ENCODE data around the gene MYOZ3. TPM values are rescaled to one million over a fixed set of nuclear protein-coding genes. Genes with fewer than 3 reads are reported as not detected.

The MYOZ3 gene
- total RNA-seq, 1 donor from 2014 or later = 51.5 TPM

GRCh38 chr5:150627731-150628545, 33.1 kb upstream of the MYOZ3 start:
- no peak for DNase-seq

GRCh38 chr5:150628936-150629485, 32.0 kb upstream of the MYOZ3 start:
- DNase-seq = no peak

GRCh38 chr5:150630016-150630415, 31.0 kb upstream of the MYOZ3 start:
- DNase-seq = no peak

DNA sequence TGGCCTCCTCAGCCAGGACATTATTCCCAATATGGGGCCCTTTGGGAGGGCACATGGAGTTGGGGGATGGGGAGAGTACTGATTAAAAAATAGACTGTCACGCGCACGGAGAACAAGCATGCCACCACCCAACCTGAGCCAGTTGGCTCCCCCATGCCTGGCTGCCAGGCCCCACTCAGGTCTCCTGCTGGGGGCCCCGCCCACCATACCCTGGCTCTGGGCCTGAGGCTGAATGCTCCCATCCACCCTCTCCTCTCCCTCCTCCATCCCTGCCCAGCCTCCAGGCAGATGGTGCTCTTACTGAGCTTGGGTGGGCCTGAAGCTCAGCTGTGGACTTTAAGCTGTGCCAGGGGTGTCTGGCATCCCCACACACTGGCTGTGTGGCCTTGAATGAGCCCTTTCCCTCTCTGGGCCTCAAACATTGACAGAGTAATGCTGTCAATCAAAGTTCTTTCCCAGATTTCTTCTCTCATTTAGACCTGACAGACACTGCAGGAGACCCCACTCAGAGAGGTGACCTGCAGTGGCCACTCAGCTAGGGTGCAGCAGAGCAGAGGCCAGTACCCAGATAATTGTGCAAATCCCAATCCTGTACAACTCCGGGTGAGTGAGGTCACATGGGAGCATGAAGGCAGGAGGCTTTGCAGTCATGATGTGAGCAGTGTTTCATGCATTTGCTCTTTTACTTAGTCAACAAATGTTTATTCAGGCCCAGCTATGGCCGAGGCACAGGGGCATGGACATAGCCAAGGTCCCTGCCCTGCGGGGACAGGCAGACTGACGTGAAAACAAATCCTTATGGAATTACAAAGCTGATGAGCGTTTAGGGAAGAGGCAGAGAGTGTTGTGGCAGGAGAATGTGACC, 30.4 kb upstream of the MYOZ3 start:
- DNase-seq = peak; percentile 71

- DNase-seq = no peak
Measured at GRCh38 chr5:150631326-150631701, 29.7 kb upstream of the MYOZ3 start.

GRCh38 chr5:150632305-150633160, 28.5 kb upstream of the MYOZ3 start:
- DNase-seq = peak; percentile 61

DNA sequence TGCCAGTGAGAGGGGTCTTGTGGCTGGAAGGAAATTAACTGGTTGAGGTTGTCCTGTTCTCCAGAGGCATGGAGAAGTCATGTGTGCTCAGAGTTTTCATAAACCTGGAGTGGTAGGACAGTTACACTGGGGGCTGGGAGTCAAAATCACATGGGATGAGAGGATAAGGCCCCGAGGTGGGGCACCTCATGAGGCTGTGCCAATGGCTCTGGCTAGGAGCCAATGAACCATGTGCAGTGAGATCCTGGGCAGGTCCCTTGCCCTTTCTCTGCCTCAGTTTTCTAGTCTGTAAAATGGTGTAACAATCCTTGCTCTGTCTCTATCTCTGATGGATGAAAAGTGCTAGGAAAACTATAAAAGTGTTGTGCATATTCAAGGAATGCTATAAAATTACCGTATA, 27.6 kb upstream of the MYOZ3 start:
- DNase-seq = no peak

DNA sequence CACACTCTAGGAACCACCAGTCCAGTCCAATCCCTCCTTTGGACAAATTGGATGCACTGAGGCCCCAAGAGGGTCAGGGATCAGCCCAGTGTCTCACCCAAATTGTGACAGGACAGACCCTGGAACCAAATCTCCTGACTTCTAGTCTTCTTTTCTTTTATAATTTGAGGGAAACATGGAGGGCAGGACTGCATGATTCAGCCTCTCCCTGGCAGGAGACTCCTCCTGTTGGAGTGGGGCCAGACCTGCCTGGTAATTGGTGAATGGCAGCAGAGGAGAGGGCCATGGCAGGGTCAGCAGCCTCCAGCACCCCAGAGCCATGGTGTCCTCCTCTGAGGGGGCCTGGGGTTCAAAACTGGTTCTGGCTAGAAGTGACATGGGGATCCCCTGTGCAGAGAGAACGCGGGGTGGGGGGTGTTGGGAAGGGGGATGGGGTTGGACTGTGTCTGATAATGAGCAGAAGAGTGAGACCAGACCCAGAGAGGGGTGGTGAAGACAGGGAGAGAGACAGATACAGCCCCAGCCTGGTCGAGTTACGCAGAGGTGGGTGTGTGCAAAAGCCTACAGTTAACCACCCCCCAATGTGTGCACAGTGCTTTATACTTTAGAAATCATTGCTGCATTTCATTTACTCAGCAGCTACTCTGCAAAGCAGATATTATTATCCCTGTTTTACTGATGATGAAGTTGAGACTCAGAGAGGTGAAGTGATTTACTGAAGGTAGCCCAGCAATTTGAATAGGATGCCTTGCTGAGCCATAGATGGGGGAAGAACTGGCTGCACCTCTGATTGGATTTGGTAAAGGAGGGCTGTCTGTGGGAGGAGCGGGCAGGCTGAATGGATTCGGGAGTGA, 24.4 kb upstream of the MYOZ3 start:
- no peak for DNase-seq

DNA sequence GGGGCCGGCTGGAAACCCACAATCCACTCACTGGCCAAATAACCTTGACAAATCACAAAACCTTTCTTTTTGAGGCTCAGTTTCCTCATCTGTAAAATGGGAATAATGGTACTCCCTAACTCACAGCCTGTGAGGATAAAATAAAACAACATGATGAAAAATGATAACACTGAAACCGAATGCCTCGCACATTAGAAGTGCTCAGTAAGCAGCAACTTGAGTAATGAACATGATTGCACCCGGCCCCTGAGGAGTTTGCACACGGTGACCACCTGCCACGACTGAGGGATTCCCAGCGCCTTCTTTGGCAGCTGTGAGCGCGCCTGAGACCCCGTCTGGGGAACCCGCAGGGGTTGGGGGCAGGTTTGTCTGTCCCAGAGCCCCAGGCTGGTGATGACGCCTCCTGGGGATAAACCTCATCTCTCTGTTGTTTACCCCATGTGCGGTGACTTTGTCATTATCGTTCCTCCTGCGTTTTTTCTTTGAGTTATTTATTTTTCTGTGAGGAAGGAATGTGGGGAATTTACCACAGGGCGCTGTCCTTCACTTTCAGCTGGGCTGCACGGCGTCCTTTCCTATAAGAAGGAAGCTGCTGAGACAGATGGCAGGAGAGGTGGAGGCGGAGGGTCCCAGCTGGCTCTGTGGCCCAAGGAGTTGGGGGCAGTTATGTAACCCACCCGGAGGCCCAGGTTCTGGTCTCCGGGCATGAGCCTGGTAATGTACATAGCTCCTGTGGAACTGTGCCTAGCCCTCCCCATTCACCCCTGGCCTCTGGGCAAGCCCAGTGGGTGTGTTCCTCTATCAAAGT, 23.6 kb upstream of the MYOZ3 start:
- DNase-seq = peak; percentile 82

DNA sequence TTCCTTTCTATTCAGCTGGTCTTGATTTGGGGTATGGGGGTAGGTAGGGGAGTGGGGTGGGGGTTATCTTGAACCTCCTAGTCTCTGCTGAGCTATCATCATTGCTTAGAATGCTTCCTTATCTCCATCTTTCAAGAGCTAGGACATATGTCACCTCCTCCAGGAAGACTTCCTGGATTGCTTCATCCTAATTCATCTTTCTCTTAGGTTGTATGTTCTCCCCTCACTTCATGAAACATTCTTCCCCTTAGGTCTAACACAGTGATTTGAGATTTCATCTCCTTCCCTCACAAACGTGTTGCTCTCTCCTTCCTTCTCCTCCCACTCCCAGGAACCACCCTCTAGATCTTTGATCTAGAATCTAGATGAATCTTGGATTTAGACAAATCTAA, 23.0 kb upstream of the MYOZ3 start:
- no peak for DNase-seq

GRCh38 chr5:150638488-150639376, 22.3 kb upstream of the MYOZ3 start:
- DNase-seq = no peak

DNA sequence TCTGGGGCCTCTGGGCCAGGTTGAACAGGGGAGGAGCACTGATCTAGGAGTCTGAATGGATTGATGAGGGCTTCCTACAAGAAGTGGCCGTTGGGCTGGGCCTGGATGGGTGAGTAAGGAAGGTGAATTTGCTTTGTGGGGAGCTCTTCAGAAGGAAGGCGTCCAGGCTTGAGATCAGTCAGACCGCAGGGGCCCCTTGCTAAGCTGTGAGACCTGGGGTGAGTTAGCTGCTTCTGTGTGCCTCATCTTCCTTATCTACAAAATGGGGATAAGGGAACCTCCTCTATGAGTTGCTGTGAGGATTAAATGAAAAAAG, 21.7 kb upstream of the MYOZ3 start:
- no peak for DNase-seq

- DNase-seq = no peak
Measured at GRCh38 chr5:150639751-150640150, 21.3 kb upstream of the MYOZ3 start.

- no peak for DNase-seq
Measured at GRCh38 chr5:150640311-150641005, 20.6 kb upstream of the MYOZ3 start, which contains the start of gene SYNPO. Gene SYNPO (plus strand): TSS chr5:150640660. CDS start chr5:150648276, 7,616 bp downstream.

DNA sequence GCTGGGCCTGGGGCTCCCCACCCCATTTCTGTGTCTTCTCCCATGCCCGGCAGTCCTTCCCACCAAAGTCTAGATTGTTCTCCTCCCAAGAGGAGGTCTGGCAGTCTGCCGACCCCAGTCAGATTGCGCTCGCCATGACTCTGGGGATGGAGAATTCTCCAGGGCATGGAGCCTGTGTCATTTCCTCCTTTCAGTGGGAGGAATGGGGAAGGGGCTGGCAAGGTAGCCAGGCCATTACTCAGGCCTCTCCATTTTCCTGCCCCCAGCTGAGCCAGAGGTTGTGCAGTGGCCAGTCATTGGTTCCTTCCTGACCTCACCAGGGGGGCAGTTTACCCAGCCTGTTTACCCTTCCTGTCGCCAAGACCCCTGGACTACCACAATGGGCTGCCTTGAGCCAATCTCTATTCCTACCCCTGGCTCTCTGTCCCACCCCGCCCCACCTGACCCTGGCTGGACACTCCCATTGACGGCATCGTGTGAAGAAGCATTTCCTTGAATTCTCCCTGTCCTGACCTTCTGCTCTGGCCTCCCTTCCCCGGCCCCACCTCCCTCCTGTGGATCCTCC, 20.0 kb upstream of the MYOZ3 start:
- DNase-seq = no peak

DNA sequence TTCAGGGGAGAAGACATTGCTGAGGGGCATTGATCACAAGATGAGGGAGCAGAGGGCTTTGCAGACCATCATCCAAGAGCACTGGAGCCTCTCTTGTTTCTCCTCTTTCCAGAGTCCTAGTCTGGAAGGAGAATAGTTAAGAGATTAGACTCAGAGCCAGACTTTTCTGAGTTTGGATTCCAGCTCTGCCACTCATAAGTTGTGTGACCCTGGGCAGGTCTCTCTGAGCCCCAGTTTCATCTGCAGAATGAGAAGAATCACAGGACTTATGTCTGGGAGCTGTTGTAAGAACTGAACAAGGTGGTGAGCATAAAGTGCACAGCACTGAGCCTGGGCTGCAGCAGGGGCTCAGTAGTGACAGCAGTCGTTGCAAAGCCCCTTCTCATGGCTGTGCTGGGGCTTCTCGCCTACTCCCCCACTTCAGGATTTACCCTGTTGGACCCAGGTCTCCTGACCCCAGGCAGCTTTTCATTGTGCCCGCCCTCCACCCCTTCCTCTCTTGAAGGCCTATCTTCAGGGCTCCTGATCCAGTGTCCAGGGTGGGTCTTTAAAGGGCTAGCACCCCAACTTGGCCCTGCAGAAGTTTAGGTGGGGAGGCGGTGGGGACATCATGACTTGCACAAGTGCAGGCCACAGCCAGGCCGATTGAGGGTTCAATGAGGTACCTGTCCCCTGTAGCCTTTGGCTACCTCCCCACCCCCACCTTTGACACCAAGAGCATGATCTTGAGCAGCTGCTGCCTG, 19.1 kb upstream of the MYOZ3 start:
- DNase-seq = no peak

DNA sequence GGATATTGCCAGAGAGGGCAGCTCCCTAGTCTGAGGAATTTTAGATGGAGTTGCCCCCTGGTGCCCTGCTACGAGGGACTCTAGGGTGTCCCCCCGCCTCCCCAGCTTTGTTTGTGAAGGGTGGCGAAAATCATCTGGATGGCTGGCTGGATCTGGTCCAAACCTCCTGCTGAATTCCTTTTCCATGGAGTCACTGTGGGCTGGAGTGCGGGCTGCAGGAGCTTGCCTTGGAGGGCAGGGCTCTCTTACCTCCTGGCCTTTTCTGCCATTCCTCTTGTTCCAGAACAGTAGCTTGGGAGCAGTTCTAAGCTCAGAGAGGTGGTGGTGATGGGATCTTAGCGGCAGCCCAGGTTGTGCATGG, 18.5 kb upstream of the MYOZ3 start:
- peak; percentile 89 for DNase-seq
